Upper lobe of left lung (tissue), 6 donors: ENCODE measurements around the gene CTXND2. TPM values are rescaled to one million over a fixed set of nuclear protein-coding genes. Genes with fewer than 3 reads are reported as not detected.

Experiments
- ATAC-seq, 2 donors: fragments of 200-7000 bp; cut with Tn5 transposase; one replicate each; pipeline ENCODE4 v1.9.1; 2022; ENCODE audit warnings: mild to moderate bottlenecking in 2 of 2, moderate library complexity in 2 of 2; ENCODE audit not compliant: low FRiP score in 2 of 2
- DNase-seq, 2 donors: peaks; one replicate each; pipeline ENCODE4 v3.0.0-alpha.2; 2019 to 2020
- H3K27ac ChIP-seq, 4 donors: fragments of 200-600 bp; sonication (generic); one replicate each; pipeline ENCODE4 v1.5.1; 2016 to 2019
- H3K27me3 ChIP-seq, 4 donors: fragments of 200-600 bp; sonication (generic); one replicate each; pipeline ENCODE4 v1.5.1; 2017 to 2019
- H3K36me3 ChIP-seq, 4 donors: fragments of 200-600 bp; sonication (generic); one replicate each; pipeline ENCODE4 v1.5.1; 2016 to 2019
- H3K4me1 ChIP-seq, 4 donors: fragments of 200-600 bp; sonication (generic); one replicate each; pipeline ENCODE4 v1.5.1; 2018 to 2019
- H3K4me3 ChIP-seq, 4 donors: fragments of 200-600 bp; sonication (generic); one replicate each; pipeline ENCODE4 v1.5.1; 2017 to 2019; ENCODE audit warnings: mild to moderate bottlenecking in 2 of 4, moderate library complexity in 1 of 4
- H3K9me3 ChIP-seq, 4 donors: fragments of 200-600 bp; sonication (generic); one replicate each; pipeline ENCODE4 v1.5.1; 2018 to 2019
- CTCF ChIP-seq, 6 experiments: fragments of 450-650 bp in 4 of 6; fragments of 200-600 bp in 2 of 6; sonication (generic) in 2 of 6; IDR thresholded peaks; one replicate each; pipeline ENCODE4 v1.5.1; 2016 to 2019; ENCODE audit warnings: antibody characterized with exemption in 6 of 6
- EP300 ChIP-seq, 4 donors: sonication (generic); formaldehyde crosslinking; IDR thresholded peaks; one replicate each; pipeline ENCODE4 v1.5.1; 2017; ENCODE audit warnings: antibody characterized with exemption in 4 of 4, control low read depth in 2 of 4
- POLR2A ChIP-seq, 4 donors: fragments of 450-650 bp; IDR thresholded peaks; one replicate each; pipeline ENCODE4 v1.5.1; 2016 to 2017; ENCODE audit warnings: antibody characterized with exemption in 4 of 4, mild to moderate bottlenecking in 2 of 4
- POLR2AphosphoS5 ChIP-seq, 2 donors: sonication (generic); formaldehyde crosslinking; IDR thresholded peaks; one replicate each; pipeline ENCODE4 v1.5.1; 2017; ENCODE audit warnings: antibody characterized with exemption in 2 of 2
- WGBS, 2 donors: methylation state at CpG; one replicate each; pipeline ENCODE4 v1.1.5; 2017 to 2018; 5-methylcytosine and 5-hydroxymethylcytosine counted together
- total RNA-seq, 6 donors: library from RNA; depleted of rRNA in 4 of 6; stranded (reverse); fragments of >200 nt in 4 of 6; gene quantifications; one replicate each; pipeline versions ENCODE4 v1.1.0 to v1.2.1, GENCODE V29; 2016 to 2021
- donor health status: DM: no; HTN: no; CAD: no; lungs with moderate emphysema.
- donor health status: DM: no; HTN: yes; CAD: no; lungs with severe emphysema.

CTXND2 gene
- total RNA-seq, 6 donors from 2014 or later = not detected

- H3K27ac ChIP-seq = no peak overlapping the region
- peaks cover 0 to 18% (median 0%) of the 10 kb centered on the region in 4 donors for H3K36me3 ChIP-seq
Measured at GRCh38 chr1:150869683-150870082, 17.3 kb upstream of the CTXND2 start.

DNA sequence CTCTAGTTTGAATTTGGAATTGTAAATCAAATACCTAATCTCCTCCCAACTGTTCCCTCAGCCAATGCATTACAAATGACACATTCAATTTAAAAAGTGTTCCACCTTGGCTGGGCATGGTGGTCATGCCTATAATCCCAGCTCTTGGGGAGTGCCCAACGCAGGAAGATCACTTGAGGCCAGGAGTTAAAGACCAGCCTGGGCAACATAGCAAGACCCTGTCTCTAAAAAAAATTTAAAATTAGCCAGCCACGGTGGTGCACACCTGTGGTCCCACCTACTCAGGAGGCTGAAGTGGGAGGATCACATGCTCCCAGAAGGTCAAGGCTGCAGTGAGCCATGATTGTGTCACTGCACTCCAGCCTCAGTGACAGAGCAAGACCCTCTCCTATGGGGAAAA lies 14.4 kb upstream of the CTXND2 start:
- TF ChIP-seq POLR2AphosphoS5 (IDR thresholded peaks at IDR 0.05) (no peak), CTCF (IDR thresholded peaks at IDR 0.05) (no peak), POLR2A (IDR thresholded peaks at IDR 0.05) (no peak), EP300 (IDR thresholded peaks at IDR 0.05) (no peak)
- 93 to 100% methylated on average over 2 of the region's 2 CpGs for WGBS, 2 donors

More at GRCh38 chr1:150869683-150870082, 17.3 kb upstream of the CTXND2 start:
- Histone ChIP-seq H3K4me1 (peaks cover 4 to 20% (median 14%) of the 10 kb centered on the region in 4 donors), H3K9me3 (no peaks in the 10 kb centered on the region), H3K27me3 (no peaks in the 10 kb centered on the region), H3K4me3 (no peak overlapping the region)
- DNase-seq = no peak
- TF ChIP-seq POLR2A (IDR thresholded peaks at IDR 0.05) = no peak
- ATAC-seq = no peak

GRCh38 chr1:150873521-150873920 lies 13.4 kb upstream of the CTXND2 start:
- TF ChIP-seq POLR2A (IDR thresholded peaks at IDR 0.05) (no peak), CTCF (IDR thresholded peaks at IDR 0.05) (no peak), POLR2AphosphoS5 (IDR thresholded peaks at IDR 0.05) (no peak), EP300 (IDR thresholded peaks at IDR 0.05) (no peak)
- Histone ChIP-seq H3K27me3 (no peaks in the 10 kb centered on the region), H3K36me3 (peaks cover 0 to 14% (median 0%) of the 10 kb centered on the region in 4 donors), H3K27ac (peak overlapping the region in 1 of 4 donors; percentile 99), H3K9me3 (no peaks in the 10 kb centered on the region), H3K4me1 (peaks cover 7 to 37% (median 18%) of the 10 kb centered on the region in 4 donors), H3K4me3 (no peak overlapping the region)
- 78 to 88% methylated on average over 2 of the region's 2 CpGs for WGBS, 2 donors
- ATAC-seq (no peak), DNase-seq (no peak)

More for the DNA sequence above, 14.4 kb upstream of the CTXND2 start:
- Histone ChIP-seq H3K27me3 (no peaks in the 10 kb centered on the region), H3K4me1 (peaks cover 7 to 37% (median 18%) of the 10 kb centered on the region in 4 donors), H3K9me3 (no peaks in the 10 kb centered on the region), H3K36me3 (peaks cover 0 to 14% (median 0%) of the 10 kb centered on the region in 4 donors), H3K4me3 (no peak overlapping the region), H3K27ac (peak overlapping the region in 1 of 4 donors; percentile 5)
- ATAC-seq (no peak), DNase-seq (no peak)

DNA sequence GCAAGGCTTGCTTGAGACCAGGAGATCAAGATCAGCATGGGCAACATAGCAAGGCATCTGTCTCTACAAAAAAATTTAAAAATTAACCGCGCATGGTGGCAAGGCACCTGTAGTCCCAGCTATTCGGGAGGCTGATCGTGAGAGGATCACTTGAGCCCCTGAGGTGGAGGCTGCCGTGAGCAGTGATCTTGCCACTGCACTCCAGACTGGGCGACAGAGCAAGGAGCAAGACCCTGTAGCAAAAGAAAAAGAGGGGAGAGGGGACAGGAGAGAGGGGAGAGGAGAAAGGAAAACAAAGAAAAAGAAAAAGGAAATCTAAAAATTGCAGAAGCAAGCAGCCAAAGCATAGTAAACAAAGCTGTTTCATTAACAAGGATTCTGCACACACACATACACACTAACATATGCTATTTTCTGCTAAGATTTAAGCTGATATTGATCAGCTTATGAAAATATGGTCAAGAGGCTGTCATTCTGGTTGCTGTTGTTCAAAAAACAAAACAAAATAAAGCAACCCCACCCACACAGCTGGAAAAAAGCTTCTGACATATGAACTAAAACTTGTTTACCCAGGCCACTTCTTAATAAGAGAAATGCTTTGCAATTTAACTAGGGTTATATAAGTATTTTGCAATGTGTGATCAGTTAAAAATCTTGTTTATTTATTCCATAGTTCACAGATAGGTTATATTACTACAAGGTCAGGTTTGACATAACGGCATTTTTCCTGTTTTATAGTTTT lies 12.3 kb upstream of the CTXND2 start:
- DNase-seq = no peak
- Histone ChIP-seq H3K36me3 (peaks cover 0 to 10% (median 0%) of the 10 kb centered on the region in 4 donors), H3K9me3 (no peaks in the 10 kb centered on the region), H3K27me3 (no peaks in the 10 kb centered on the region), H3K4me1 (peaks cover 7 to 37% (median 18%) of the 10 kb centered on the region in 4 donors), H3K4me3 (peak overlapping the region; percentile 87 to 96 (median 92)), H3K27ac (peak overlapping the region; percentile 65 to 99 (median 98))
- 35 to 39% methylated on average over 7 of the region's 7 CpGs for WGBS, 2 donors
- TF ChIP-seq POLR2A (IDR thresholded peaks at IDR 0.05) (no peak), EP300 (IDR thresholded peaks at IDR 0.05) (no peak), CTCF (IDR thresholded peaks at IDR 0.05) (no peak), POLR2AphosphoS5 (IDR thresholded peaks at IDR 0.05) (no peak)
- no peak for ATAC-seq

DNA sequence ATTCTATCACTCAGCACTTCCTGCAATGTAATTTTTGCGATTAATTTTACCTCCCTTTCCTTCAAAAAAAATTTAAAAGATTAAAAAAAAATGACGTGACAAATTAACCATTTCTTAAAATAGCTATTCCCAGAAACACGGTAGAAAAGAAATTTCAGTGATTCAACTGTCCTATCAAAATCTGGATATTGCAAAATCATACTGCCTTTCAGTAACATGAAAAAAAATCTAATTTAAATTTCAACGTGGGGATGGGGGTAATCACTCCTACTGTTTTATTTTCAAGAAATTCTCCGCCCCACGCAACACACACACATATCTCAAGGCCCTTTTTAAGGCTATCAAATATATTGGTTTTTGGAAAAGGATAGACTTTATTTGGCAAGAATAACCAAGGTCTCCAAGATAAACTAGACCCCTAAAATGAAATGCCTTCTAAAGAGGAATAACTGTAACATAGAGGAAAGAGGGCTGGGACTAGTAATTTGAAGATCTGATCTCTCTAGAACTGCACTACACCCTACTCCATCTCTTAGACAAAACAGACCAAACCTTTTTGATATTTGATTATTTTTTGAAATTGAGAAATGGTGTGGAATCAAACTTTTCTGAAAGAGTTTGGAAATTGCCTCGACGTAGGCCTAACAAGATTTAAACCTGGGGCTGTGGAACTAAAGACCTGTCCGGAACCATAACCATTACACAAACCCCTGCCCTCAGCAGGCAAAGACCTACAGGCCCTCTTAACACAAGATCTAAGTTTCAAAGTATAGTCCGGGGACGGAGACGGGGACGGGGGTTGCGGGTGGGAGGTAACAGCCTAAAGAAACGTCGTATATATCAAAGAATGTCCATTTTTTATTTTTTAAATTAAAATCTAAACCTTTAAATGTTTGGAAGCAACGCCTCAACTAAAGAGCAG lies 11.5 kb upstream of the CTXND2 start:
- 8 to 9% methylated on average over 17 of the region's 17 CpGs for WGBS, 2 donors
- no peaks in the 10 kb centered on the region for H3K27me3 ChIP-seq
- DNase-seq (peak in 1 of 2 donors; percentile 30), ATAC-seq (no peak)
- peak overlapping the region; percentile 96 to 99 (median 98) for H3K27ac ChIP-seq
- H3K36me3 ChIP-seq = peaks cover 0 to 9% (median 0%) of the 10 kb centered on the region in 4 donors
- H3K4me1 ChIP-seq = peaks cover 7 to 37% (median 17%) of the 10 kb centered on the region in 4 donors
- TF ChIP-seq POLR2A (IDR thresholded peaks at IDR 0.05) (no peak), POLR2AphosphoS5 (IDR thresholded peaks at IDR 0.05) (no peak), EP300 (IDR thresholded peaks at IDR 0.05) (no peak), CTCF (IDR thresholded peaks at IDR 0.05) (no peak)
- no peaks in the 10 kb centered on the region for H3K9me3 ChIP-seq
- peak overlapping the region; percentile 87 to 96 (median 92) for H3K4me3 ChIP-seq
